SJSA1 (cell line): ENCODE results near the gene ACTC1. TPM values are rescaled to one million over a fixed set of nuclear protein-coding genes. Genes with fewer than 3 reads are reported as not detected.

ENCODE experiments used
- DNase-seq, 2 experiments: peaks; one replicate each; pipeline ENCODE4 v3.0.0-alpha.2; 2015 to 2020; ENCODE audit warnings: low spot score in 2 of 2, low read depth in 1 of 2
- H3K27ac ChIP-seq: fragments of 250-450 bp; sonication (Bioruptor Pico); 2 replicates; pipeline ENCODE4 v1.5.1; 2020; ENCODE audit warnings: mild to moderate bottlenecking, moderate library complexity
- H3K27me3 ChIP-seq: fragments of 250-450 bp; sonication (Bioruptor Pico); replicated peaks from 2 replicates; pipeline ENCODE4 v1.5.1; 2020; ENCODE audit warnings: mild to moderate bottlenecking, moderate library complexity
- H3K36me3 ChIP-seq: fragments of 250-450 bp; sonication (Bioruptor Pico); 2 replicates; pipeline ENCODE4 v1.5.1; 2020; ENCODE audit warnings: mild to moderate bottlenecking
- H3K4me1 ChIP-seq: fragments of 250-450 bp; sonication (Bioruptor Pico); replicated peaks from 2 replicates; pipeline ENCODE4 v1.6.1; 2021; ENCODE audit warnings: mild to moderate bottlenecking
- H3K4me3 ChIP-seq: fragments of 250-450 bp; sonication (Bioruptor Pico); 2 replicates; pipeline ENCODE4 v1.5.1; 2020; ENCODE audit warnings: mild to moderate bottlenecking
- H3K9me3 ChIP-seq: fragments of 250-450 bp; sonication (Bioruptor Pico); replicated peaks from 2 replicates; pipeline ENCODE4 v1.5.1; 2020; ENCODE audit warnings: mild to moderate bottlenecking
- total RNA-seq: library from RNA; depleted of rRNA; stranded (reverse); fragments of >200 nt; shearing (Covaris generic); gene quantifications from 2 replicates; pipeline ENCODE4 v1.2.3, GENCODE V29; 2014; rRNA removed

The ACTC1 gene
- total RNA-seq, 1 experiment from 2014 or later = 5.8 TPM

- Histone ChIP-seq H3K36me3 (no peaks in the 10 kb centered on the region), H3K27ac (no peak overlapping the region), H3K9me3 (no peaks in the 10 kb centered on the region), H3K27me3 (peaks cover 47% of the 10 kb centered on the region), H3K4me3 (no peak overlapping the region), H3K4me1 (no peaks in the 10 kb centered on the region)
- no peak for DNase-seq
These were observed 34.4 kb downstream of the ACTC1 start for GRCh38 chr15:34760909-34761308.

- no peaks in the 10 kb centered on the region; the same call in 1 of the 2 replicates for H3K4me1 ChIP-seq
- peaks cover 56% of the 10 kb centered on the region for H3K27me3 ChIP-seq
- H3K9me3 ChIP-seq = no peaks in the 10 kb centered on the region
- no peak overlapping the region for H3K27ac ChIP-seq
- no peaks in the 10 kb centered on the region for H3K36me3 ChIP-seq
- DNase-seq = no peak
- no peak overlapping the region for H3K4me3 ChIP-seq
These were observed 35.4 kb downstream of the ACTC1 start for GRCh38 chr15:34759992-34760391.

- no peaks in the 10 kb centered on the region for H3K9me3 ChIP-seq
- no peak overlapping the region for H3K4me3 ChIP-seq
- no peak for DNase-seq
- H3K27me3 ChIP-seq = peaks cover 63% of the 10 kb centered on the region
- H3K27ac ChIP-seq = no peak overlapping the region
- no peaks in the 10 kb centered on the region for H3K36me3 ChIP-seq
- peaks cover 5% of the 10 kb centered on the region; the same call in 1 of the 2 replicates for H3K4me1 ChIP-seq
These were observed 36.0 kb downstream of the ACTC1 start for GRCh38 chr15:34759347-34759746.

- DNase-seq = no peak
- peaks cover 5% of the 10 kb centered on the region; the same call in 1 of the 2 replicates for H3K4me1 ChIP-seq
- no peak overlapping the region for H3K27ac ChIP-seq
- H3K27me3 ChIP-seq = peaks cover 75% of the 10 kb centered on the region
- H3K36me3 ChIP-seq = no peaks in the 10 kb centered on the region
- no peaks in the 10 kb centered on the region for H3K9me3 ChIP-seq
- no peak overlapping the region for H3K4me3 ChIP-seq
These were observed 38.1 kb downstream of the ACTC1 start for GRCh38 chr15:34757262-34757661.

GRCh38 chr15:34755419-34755773 lies 40.0 kb downstream of the ACTC1 start:
- peaks cover 5% of the 10 kb centered on the region; the same call in 1 of the 2 replicates for H3K4me1 ChIP-seq
- no peak overlapping the region for H3K4me3 ChIP-seq
- H3K27me3 ChIP-seq = peaks cover 72% of the 10 kb centered on the region

GRCh38 chr15:34754674-34755418 lies 40.5 kb downstream of the ACTC1 start, which contains the start of gene GJD2:
TSS of gene GJD2 (minus strand) at chr15:34754998. CDS start at chr15:34754488, 510 bp downstream.
- H3K4me3 ChIP-seq = peak within 1 kb of the TSS; percentile 17

More at GRCh38 chr15:34755419-34755773, 40.0 kb downstream of the ACTC1 start:
- Histone ChIP-seq H3K27ac (no peak overlapping the region), H3K36me3 (no peaks in the 10 kb centered on the region), H3K9me3 (no peaks in the 10 kb centered on the region)
- no peak for DNase-seq

GRCh38 chr15:34754171-34754601 lies 41.2 kb downstream of the ACTC1 start:
- H3K27ac ChIP-seq = no peak overlapping the region

More at GRCh38 chr15:34754674-34755418, 40.5 kb downstream of the ACTC1 start, which contains the start of gene GJD2:
- no peak for DNase-seq
- H3K27ac ChIP-seq = no peak within 1 kb of the TSS
- H3K27me3 ChIP-seq = peaks cover 74% of the 10 kb centered on the region
- H3K4me1 ChIP-seq = peaks cover 5% of the 10 kb centered on the region; the same call in 1 of the 2 replicates
- H3K36me3 ChIP-seq = no peaks in the 10 kb centered on the region
- no peaks in the 10 kb centered on the region for H3K9me3 ChIP-seq

GRCh38 chr15:34753236-34753894 lies 42.0 kb downstream of the ACTC1 start:
- Histone ChIP-seq H3K4me3 (no peak overlapping the region), H3K9me3 (no peaks in the 10 kb centered on the region), H3K27ac (no peak overlapping the region), H3K36me3 (no peaks in the 10 kb centered on the region), H3K27me3 (peaks cover 74% of the 10 kb centered on the region), H3K4me1 (peaks cover 5% of the 10 kb centered on the region; the same call in 1 of the 2 replicates)
- DNase-seq = peak; percentile 61 to 63

More at GRCh38 chr15:34754171-34754601, 41.2 kb downstream of the ACTC1 start:
- H3K36me3 ChIP-seq = no peaks in the 10 kb centered on the region
- H3K27me3 ChIP-seq = peaks cover 78% of the 10 kb centered on the region
- peaks cover 5% of the 10 kb centered on the region; the same call in 1 of the 2 replicates for H3K4me1 ChIP-seq
- no peak for DNase-seq
- no peaks in the 10 kb centered on the region for H3K9me3 ChIP-seq
- no peak overlapping the region for H3K4me3 ChIP-seq

- no peak overlapping the region for H3K27ac ChIP-seq
- H3K9me3 ChIP-seq = no peaks in the 10 kb centered on the region
- DNase-seq = no peak
- H3K27me3 ChIP-seq = peaks cover 41% of the 10 kb centered on the region
- H3K36me3 ChIP-seq = no peaks in the 10 kb centered on the region
- H3K4me1 ChIP-seq = peaks cover 2% of the 10 kb centered on the region; the same call in 1 of the 2 replicates
- no peak overlapping the region for H3K4me3 ChIP-seq
These were observed 45.7 kb downstream of the ACTC1 start for GRCh38 chr15:34749691-34750090.

Other genes starting within 250 kb of the ACTC1 start
- 15.9 and 20.9 TPM in 2 replicates for gene GOLGA8B, start 211.9 kb downstream of the ACTC1 start, total RNA-seq
- gene GJD2, start 40.6 kb downstream of the ACTC1 start, total RNA-seq = 0.08 TPM in 1 of 2 replicates, not detected in the other
- 23.2 and 27.9 TPM in 2 replicates for gene AQR, start 174.2 kb upstream of the ACTC1 start, total RNA-seq
- 11.9 and 22.0 TPM in 2 replicates for gene ZNF770, start 192.7 kb upstream of the ACTC1 start, total RNA-seq